H1 (cell line): Measurements from ENCODE around the gene PHLDA1. TPM values are rescaled to one million over a fixed set of nuclear protein-coding genes. Genes with fewer than 3 reads are reported as not detected.

ENCODE experiments used
- CTCF ChIA-PET: fragments of 300-600 bp; sonication (Branson Sonifier 250); formaldehyde crosslinking; loops from one replicate; lab custom pipeline; 2021; ENCODE audit not compliant: partially characterized antibody; lab: Charles Lee
- POLR2A ChIA-PET: fragments of 300-600 bp; sonication (Branson Sonifier 250); formaldehyde crosslinking; loops from one replicate; lab custom pipeline; 2021; ENCODE audit warnings: inconsistent platforms; ENCODE audit not compliant: partially characterized antibody; lab: Charles Lee
- DNase-seq, 2 experiments: peaks; one replicate each; pipeline versions ENCODE4 v3.0.0 to v3.0.0-alpha.2; 2010 to 2022; ENCODE audit warnings: low spot score in 2 of 2, low read depth in 1 of 2, mixed read lengths in 1 of 2
- FAIRE-seq: peaks from 2 replicates; lab custom pipeline; 2011; peaks lifted over from hg19 to GRCh38; lab: Jason Lieb, UNC
- H2AFZ ChIP-seq: 2 replicates; pipeline ENCODE4 v1.8.1; 2012; ENCODE audit warnings: low read length, inconsistent platforms
- H2AK5ac ChIP-seq: 2 replicates; pipeline ENCODE4 v1.6.1; 2013; ENCODE audit warnings: low read depth, low read length
- H2BK120ac ChIP-seq: replicated peaks from 2 replicates; pipeline ENCODE3; 2013; ENCODE audit warnings: low read depth, low read length, inconsistent platforms
- H2BK12ac ChIP-seq: 2 replicates; pipeline ENCODE4 v1.6.1; 2013; ENCODE audit warnings: low read depth, low read length
- H2BK15ac ChIP-seq: 2 replicates; pipeline ENCODE4 v1.6.1; 2013; ENCODE audit warnings: low read length
- H2BK20ac ChIP-seq: 2 replicates; pipeline ENCODE4 v1.6.1; 2013; ENCODE audit warnings: low read length
- H2BK5ac ChIP-seq: 2 replicates; pipeline ENCODE4 v1.6.1; 2013; ENCODE audit warnings: low read depth, low read length
- H3K14ac ChIP-seq: 2 replicates; pipeline ENCODE4 v1.6.1; 2013; ENCODE audit warnings: inconsistent platforms; ENCODE audit not compliant: insufficient read length
- H3K18ac ChIP-seq: 2 replicates; pipeline ENCODE4 v1.6.1; 2013; ENCODE audit warnings: low read length; ENCODE audit errors: extremely low read depth
- H3K23ac ChIP-seq: 2 replicates; pipeline ENCODE4 v1.6.1; 2013; ENCODE audit warnings: inconsistent platforms; ENCODE audit not compliant: insufficient read length
- H3K23me2 ChIP-seq: 2 replicates; pipeline ENCODE4 v1.6.1; 2013; ENCODE audit warnings: low read depth, low read length
- H3K27ac ChIP-seq: 2 replicates; pipeline ENCODE4 v1.6.1; 2011; ENCODE audit warnings: low read depth, low read length, inconsistent platforms
- H3K27me3 ChIP-seq, 4 experiments: replicated peaks in 1 of 4; 1 replicate in 1 of 4; 2 replicates in 3 of 4; pipeline versions ENCODE4 v1.6.1 to v1.8.1; 2011 to 2013; ENCODE audit warnings: low read length in 3 of 4, mild to moderate bottlenecking in 3 of 4, inconsistent platforms in 2 of 4, mixed read lengths in 2 of 4, moderate library complexity in 1 of 4; ENCODE audit not compliant: control insufficient read depth in 3 of 4, insufficient read depth in 3 of 4; ENCODE audit errors: extremely low read depth in 1 of 4
- H3K36me3 ChIP-seq, 4 experiments: 2 replicates each; pipeline versions ENCODE4 v1.6.1 to v1.8.1; 2011 to 2013; ENCODE audit warnings: mild to moderate bottlenecking in 4 of 4, low read length in 3 of 4, moderate library complexity in 2 of 4, control low read depth in 1 of 4, inconsistent platforms in 1 of 4; ENCODE audit not compliant: insufficient read depth in 4 of 4, control insufficient read depth in 2 of 4
- H3K4ac ChIP-seq: replicated peaks from 2 replicates; pipeline ENCODE3; 2013; ENCODE audit warnings: low read length, low read depth, mixed read lengths, inconsistent platforms; ENCODE audit not compliant: insufficient read length
- H3K4me1 ChIP-seq, 4 experiments: replicated peaks in 1 of 4; 1 replicate in 1 of 4; 2 replicates in 3 of 4; pipeline versions ENCODE4 v1.6.1 to v1.8.1; 2011 to 2013; ENCODE audit warnings: low read length in 3 of 4, inconsistent platforms in 2 of 4, mixed read lengths in 1 of 4; ENCODE audit not compliant: insufficient read depth in 4 of 4, control insufficient read depth in 3 of 4
- H3K4me2 ChIP-seq, 2 experiments: 2 replicates each; pipeline versions ENCODE4 v1.6.1 to v1.8.1; 2011 to 2013; ENCODE audit warnings: low read depth in 2 of 2, low read length in 2 of 2, control low read depth in 1 of 2, inconsistent platforms in 1 of 2, mild to moderate bottlenecking in 1 of 2; ENCODE audit not compliant: insufficient read depth in 1 of 2
- H3K4me3 ChIP-seq, 4 experiments: fragments of 200-600, 300-600 bp in 1 of 4; sonication (generic), shearing (Covaris generic), sonication (Bioruptor Twin) in 1 of 4; 2 replicates each; pipeline versions ENCODE4 v1.5.1 to v1.8.1; 2011 to 2016; ENCODE audit warnings: low read length in 4 of 4, low read depth in 3 of 4, control low read depth in 2 of 4, inconsistent platforms in 2 of 4, mild to moderate bottlenecking in 2 of 4, mixed read lengths in 1 of 4, moderate library complexity in 1 of 4; ENCODE audit not compliant: insufficient read depth in 2 of 4; ENCODE audit errors: extremely low read depth in 1 of 4
- H3K56ac ChIP-seq: replicated peaks from 2 replicates; pipeline ENCODE3; 2013; ENCODE audit warnings: low read depth, mild to moderate bottlenecking, mixed read lengths, low read length, inconsistent platforms; ENCODE audit not compliant: insufficient read length
- H3K79me1 ChIP-seq: 2 replicates; pipeline ENCODE4 v1.6.1; 2013; ENCODE audit warnings: low read depth, low read length, control low read depth
- H3K79me2 ChIP-seq, 2 experiments: 2 replicates each; pipeline versions ENCODE4 v1.6.1 to v1.8.1; 2012 to 2013; ENCODE audit warnings: low read length in 2 of 2, mild to moderate bottlenecking in 2 of 2, inconsistent platforms in 1 of 2; ENCODE audit not compliant: insufficient read depth in 2 of 2, control insufficient read depth in 1 of 2
- H3K9ac ChIP-seq, 4 experiments: replicated peaks in 1 of 4; 1 replicate in 1 of 4; 2 replicates in 3 of 4; pipeline versions ENCODE4 v1.6.1 to v1.8.1; 2011 to 2013; ENCODE audit warnings: low read depth in 3 of 4, low read length in 3 of 4, control low read depth in 2 of 4, mild to moderate bottlenecking in 2 of 4, moderate library complexity in 2 of 4, inconsistent platforms in 1 of 4; ENCODE audit errors: extremely low read depth in 1 of 4
- H3K9me3 ChIP-seq, 2 experiments: 2 replicates each; pipeline versions ENCODE4 v1.6.1 to v1.8.1; 2012 to 2013; ENCODE audit warnings: mild to moderate bottlenecking in 2 of 2, moderate library complexity in 2 of 2, control low read depth in 1 of 2, inconsistent platforms in 1 of 2, low read depth in 1 of 2, low read length in 1 of 2, mixed read lengths in 1 of 2; ENCODE audit not compliant: insufficient read depth in 2 of 2
- H4K20me1 ChIP-seq, 2 experiments: replicated peaks in 1 of 2; 2 replicates each; pipeline versions ENCODE3 to v1.8.1; 2011 to 2013; ENCODE audit warnings: inconsistent platforms in 2 of 2, low read length in 2 of 2, mild to moderate bottlenecking in 1 of 2; ENCODE audit not compliant: insufficient read depth in 2 of 2, control insufficient read depth in 1 of 2
- H4K5ac ChIP-seq: 2 replicates; pipeline ENCODE4 v1.6.1; 2013; ENCODE audit warnings: low read length, low read depth, mixed read lengths, inconsistent platforms; ENCODE audit not compliant: insufficient read length
- H4K8ac ChIP-seq: 2 replicates; pipeline ENCODE4 v1.8.0; 2013; ENCODE audit warnings: mild to moderate bottlenecking, moderate library complexity, low read length, inconsistent platforms; ENCODE audit not compliant: insufficient read depth; ENCODE audit errors: extremely low read depth
- H4K91ac ChIP-seq: replicated peaks from 2 replicates; pipeline ENCODE3; 2013; ENCODE audit warnings: low read length, mixed read lengths, inconsistent platforms; ENCODE audit not compliant: insufficient read length
- CEBPB ChIP-seq: IDR thresholded peaks from 2 replicates; pipeline ENCODE4 v1.6.1; 2012; ENCODE audit warnings: low read depth, low read length
- CHD1 ChIP-seq: IDR thresholded peaks from 2 replicates; pipeline ENCODE4 v1.6.1; 2012; ENCODE audit warnings: low read depth, low read length, improper control_type of control experiment
- EGR1 ChIP-seq: IDR thresholded peaks from 2 replicates; pipeline ENCODE4 v1.6.1; 2011; ENCODE audit warnings: low read depth, low read length, borderline replicate concordance
- EZH2 ChIP-seq: fragments of 200-600 bp; sonication (generic); IDR thresholded peaks from 2 replicates; pipeline ENCODE4 v1.7.1; 2012; ENCODE audit warnings: low read depth, mild to moderate bottlenecking, moderate library complexity, low read length, inconsistent platforms; ENCODE audit not compliant: severe bottlenecking
- POLR2AphosphoS5 ChIP-seq: IDR thresholded peaks from 2 replicates; pipeline ENCODE4 v1.6.1; 2011; ENCODE audit warnings: low read depth, low read length
- RAD21 ChIP-seq, 2 experiments: IDR thresholded peaks in 1 of 2; conservative IDR thresholded peaks in 1 of 2; 2 replicates each; pipeline ENCODE4 v1.6.1; 2011; ENCODE audit warnings: low read depth in 2 of 2, low read length in 2 of 2, improper control_type of control experiment in 1 of 2, inconsistent platforms in 1 of 2, mild to moderate bottlenecking in 1 of 2, moderate library complexity in 1 of 2
- RBBP5 ChIP-seq: IDR thresholded peaks from 2 replicates; pipeline ENCODE4 v1.7.1; 2012; ENCODE audit warnings: low read depth, mild to moderate bottlenecking, inconsistent platforms, low read length, moderate library complexity, borderline replicate concordance
- RXRA ChIP-seq: IDR thresholded peaks from 2 replicates; pipeline ENCODE4 v1.6.1; 2011; ENCODE audit warnings: low read depth, mild to moderate bottlenecking, low read length, moderate library complexity; ENCODE audit not compliant: insufficient read depth
- SIRT6 ChIP-seq: IDR thresholded peaks from one replicate; pipeline ENCODE4 v1.7.1; 2012; ENCODE audit warnings: low read length, inconsistent platforms
- SP4 ChIP-seq: IDR thresholded peaks from 2 replicates; pipeline ENCODE4 v1.6.1; 2012; ENCODE audit warnings: low read length, inconsistent platforms
- WGBS, 2 experiments: shearing (Covaris generic) in 1 of 2; methylation state at CpG; one replicate each; pipeline versions ENCODE4 v1.1.6 to v1.1.7; 2013 to 2015; ENCODE audit warnings: low lambda C conversion rate in 2 of 2, mixed read lengths in 2 of 2, inconsistent platforms in 1 of 2, low coverage in 1 of 2, missing lambda C conversion rate in 1 of 2; ENCODE audit not compliant: insufficient replicate concordance in 2 of 2, insufficient coverage in 1 of 2, insufficient read length in 1 of 2; ENCODE audit errors: extremely low coverage in 1 of 2, missing lambda C conversion rate in 1 of 2; 5-methylcytosine and 5-hydroxymethylcytosine counted together
- polyA plus RNA-seq, 7 experiments: library from polyadenylated mRNA; depleted of rRNA in 3 of 7; stranded (reverse) in 5 of 7; unstranded in 2 of 7; fragments of >200 nt in 5 of 7; fragments of 200-250 nt in 2 of 7; gene quantifications; 1 replicate in 5 of 7; 2 replicates in 1 of 7; 4 replicates in 1 of 7; pipeline versions ENCODE4 v1.2.1 to v1.2.3, GENCODE V29; 2011 to 2013; ENCODE audit warnings: missing spikeins in 2 of 7, mixed read lengths in 2 of 7
- total RNA-seq: library from RNA; stranded (reverse); fragmentation: NEBNext Ultra II Directional; extraction: Animal tissue kit (Norgen Biotek cat#: 25700); gene quantifications from 2 replicates; pipeline ENCODE4 v1.2.1, GENCODE V29; 2021

Gene PHLDA1
- total and polyA plus RNA-seq, 2 of the 8 experiments (the other 6 are each of a cell fraction or from before 2014, with no cell fraction given) = 18.9 to 19.4 TPM

DNA sequence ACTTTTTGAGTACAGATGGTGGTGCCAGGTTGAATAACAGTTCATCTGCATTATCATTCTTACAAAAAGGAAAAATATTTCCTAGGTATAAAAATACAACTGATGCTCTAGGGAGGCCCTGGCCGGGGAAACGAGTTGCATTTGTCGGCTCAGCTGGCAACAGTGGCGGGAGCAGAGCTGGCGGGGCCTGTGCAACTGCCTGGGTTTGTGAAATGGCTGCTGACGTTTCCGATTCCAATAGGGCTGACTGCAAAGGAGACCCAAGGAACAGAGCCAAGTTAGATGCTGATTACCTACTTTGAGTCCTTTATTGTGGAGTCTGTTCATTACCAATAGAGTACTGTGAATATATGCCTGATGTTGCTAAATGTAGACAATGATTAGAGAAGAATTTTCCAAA lies 25.8 kb upstream of the PHLDA1 start:
- Histone ChIP-seq H3K56ac (no peak overlapping the region), H2AK5ac (no peak overlapping the region), H2BK5ac (no peak overlapping the region), H4K5ac (no peak overlapping the region), H4K20me1 (peaks cover 5 to 9% of the 10 kb centered on the region in 2 experiments), H3K4me3 (no peak overlapping the region), H3K79me2 (peaks cover 0 to 56% of the 10 kb centered on the region in 2 experiments; a peak in 2 of 4 replicates), H2AFZ (no peak overlapping the region), H3K4me2 (no peak overlapping the region), H4K8ac (no peak overlapping the region), H3K36me3 (peaks cover 7 to 96% (median 47%) of the 10 kb centered on the region in 4 experiments), H4K91ac (no peak overlapping the region), H3K9ac (no peak overlapping the region), H3K79me1 (peaks cover 2% of the 10 kb centered on the region; the same call in 1 of the 2 replicates), H3K4ac (no peak overlapping the region), H2BK120ac (no peak overlapping the region), H3K18ac (no peak overlapping the region), H3K27me3 (no peaks in the 10 kb centered on the region), H3K14ac (no peak overlapping the region), H3K9me3 (no peaks in the 10 kb centered on the region), H3K4me1 (peaks cover 0 to 10% (median 9%) of the 10 kb centered on the region in 4 experiments; a peak in 4 of 7 replicates), H3K23ac (no peak overlapping the region), H3K23me2 (no peaks in the 10 kb centered on the region), H3K27ac (no peak overlapping the region), H2BK20ac (no peak overlapping the region), H2BK12ac (no peak overlapping the region), H2BK15ac (no peak overlapping the region)
- POLR2A ChIA-PET = interaction anchor here (1.6 kb wide), 1 partner anchor 10 kb away, joined by 4 read pairs; no protein-coding TSS in a partner anchor
- no peak for TF ChIP-seq RBBP5
- no peak for TF ChIP-seq EGR1
- no peak for TF ChIP-seq CEBPB
- no peak for TF ChIP-seq SP4
- no peak for TF ChIP-seq RXRA
- TF ChIP-seq CHD1 = no peak
- TF ChIP-seq POLR2AphosphoS5 = no peak
- no peak for TF ChIP-seq RAD21 (IDR thresholded peaks at IDR 0.05 in 1 of 2, conservative IDR thresholded peaks at IDR 0.05 in 1 of 2; ENCODE audit: low read depth in 2 of 2, low read length in 2 of 2)
- no peak for TF ChIP-seq EZH2
- no peak for TF ChIP-seq SIRT6
- CTCF ChIA-PET = interaction anchor here (1.8 kb wide), 1 partner anchor 102 kb away, joined by 3 read pairs; no protein-coding TSS in a partner anchor
- DNase-seq = no peak
- FAIRE-seq = no peak
- WGBS, 2 experiments = 97% methylated on average over 7 of the region's 7 CpGs; no CpG with 5 or more reads in 1 of the 2 experiments
